NOMO-1 treated with DMSO at 0.1 percent for 48 hours (cell line): ENCODE results near the gene SLC9A7.

Source experiments
- DNase-seq: peaks from one replicate; lab custom pipeline; 2025; ENCODE audit not compliant: unreplicated experiment; lab: John Stamatoyannopoulos, UW

SLC9A7 gene

GRCh38 chrX:46575586-46575985, 183.3 kb downstream of the SLC9A7 start:
- no peak for DNase-seq

- peak; percentile 5 for DNase-seq
Measured at GRCh38 chrX:46574774-46575381, 184.0 kb downstream of the SLC9A7 start.

- DNase-seq: no peak
Measured at GRCh38 chrX:46573892-46574773, 184.8 kb downstream of the SLC9A7 start.

- peak; percentile 32 for DNase-seq
Measured at GRCh38 chrX:46573331-46573891, 185.5 kb downstream of the SLC9A7 start, which contains the start of gene CHST7. Gene CHST7 (plus strand): TSS chrX:46573765. CDS start chrX:46573932, 167 bp downstream.

- peak; percentile 54 for DNase-seq
Measured at GRCh38 chrX:46572340-46572936, 186.5 kb downstream of the SLC9A7 start.

DNA sequence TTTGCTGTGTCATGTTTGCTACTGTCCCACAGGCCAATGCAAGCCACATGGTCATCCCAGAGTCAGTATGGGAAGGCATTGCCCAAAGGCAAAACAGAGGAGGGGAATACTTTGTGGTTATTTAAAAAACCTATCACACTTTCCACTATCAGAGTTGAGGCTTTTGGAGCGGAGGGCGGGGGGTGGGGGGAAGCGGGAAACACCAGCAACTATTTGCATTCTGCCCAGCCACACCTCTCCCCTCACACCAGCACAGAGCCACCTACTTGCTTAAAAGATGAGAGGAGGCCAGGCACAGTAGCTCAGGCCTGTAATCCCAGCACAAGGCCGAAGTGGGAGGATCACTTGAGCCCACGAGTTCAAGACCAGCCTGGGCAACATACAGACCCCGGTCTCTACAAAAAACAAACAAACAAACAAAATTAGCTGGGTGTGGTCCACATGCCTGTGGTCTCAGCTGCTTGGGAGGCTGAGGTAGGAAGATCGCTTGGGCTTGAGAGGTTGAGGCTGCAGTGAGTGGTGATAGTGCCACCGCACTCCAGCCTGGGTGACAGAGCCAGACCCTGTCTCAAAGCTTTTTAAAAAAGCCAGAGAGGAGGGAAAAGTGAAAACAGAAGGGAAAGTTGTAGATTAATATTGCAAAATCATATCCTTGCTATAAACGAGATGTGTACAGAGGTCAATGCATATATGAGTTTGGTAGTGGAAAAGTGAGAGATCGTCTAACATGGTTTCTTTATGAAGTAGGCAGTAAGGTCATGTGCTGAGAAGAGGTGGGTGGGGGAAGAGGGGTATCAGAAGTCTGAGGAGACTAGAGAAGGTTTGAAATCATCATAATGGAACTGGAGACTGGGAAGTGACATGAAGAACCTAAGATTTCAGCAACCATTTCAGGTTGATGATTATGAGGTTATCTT, 187.2 kb downstream of the SLC9A7 start:
- no peak for DNase-seq

- DNase-seq: no peak
Measured at GRCh38 chrX:46569621-46570020, 189.3 kb downstream of the SLC9A7 start.

DNA sequence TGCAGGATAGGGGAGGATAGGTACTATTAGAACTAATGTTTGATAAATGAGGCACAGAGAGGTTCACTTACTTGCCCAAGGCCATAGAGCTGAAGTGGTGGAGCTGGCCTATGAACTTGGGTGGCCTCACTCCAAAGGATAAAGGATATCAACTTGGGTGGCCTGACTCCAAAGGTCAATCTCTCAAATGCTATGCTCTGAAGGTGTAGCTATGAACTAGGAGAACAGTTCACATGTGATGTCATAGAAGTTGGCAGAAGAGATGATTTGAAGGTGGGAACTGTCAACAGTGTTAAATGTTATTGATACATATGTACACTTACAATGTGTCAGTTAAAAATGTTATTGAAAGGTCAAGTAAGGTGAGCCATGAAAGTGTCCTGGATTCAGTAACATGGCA, 191.5 kb downstream of the SLC9A7 start:
- DNase-seq: no peak

GRCh38 chrX:46561824-46562657, 196.9 kb downstream of the SLC9A7 start:
- peak; percentile 86 for DNase-seq

- DNase-seq: no peak
Measured at GRCh38 chrX:46559062-46559461, 199.9 kb downstream of the SLC9A7 start.

GRCh38 chrX:46554942-46555341, 204.0 kb downstream of the SLC9A7 start:
- peak; percentile 55 for DNase-seq

GRCh38 chrX:46553935-46554334, 205.0 kb downstream of the SLC9A7 start:
- no peak for DNase-seq

DNA sequence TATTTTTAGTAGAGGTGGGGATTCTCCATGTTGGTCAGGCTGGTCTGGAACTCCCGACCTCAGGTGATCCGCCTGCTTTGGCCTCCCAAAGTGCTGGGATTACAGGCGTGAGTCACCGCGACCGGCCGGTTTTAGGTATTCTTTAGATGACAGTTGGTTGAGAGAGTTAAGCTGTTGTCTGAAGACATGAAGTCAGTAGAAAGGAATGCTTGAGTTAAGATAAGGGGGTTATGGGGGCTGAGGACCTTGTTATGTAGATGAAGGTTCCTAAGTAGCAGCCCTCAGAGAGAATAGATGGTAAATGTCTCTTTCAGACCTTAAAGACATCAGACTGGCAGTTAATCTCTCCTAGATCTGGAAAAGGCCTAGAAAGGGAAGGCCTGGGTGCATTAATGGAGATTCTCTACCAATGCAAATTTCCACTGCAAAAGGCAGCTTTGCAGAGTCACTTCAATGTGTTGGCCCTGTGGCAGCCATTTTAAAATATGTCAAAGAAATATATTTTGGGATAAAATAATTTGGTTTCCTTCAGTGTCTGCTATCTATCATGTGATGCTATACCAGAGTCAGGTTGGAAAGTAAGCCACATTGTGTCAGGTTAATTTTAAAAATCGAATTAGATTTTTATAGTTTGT, 207.3 kb downstream of the SLC9A7 start:
- DNase-seq: no peak

GRCh38 chrX:46549914-46550313, 209.0 kb downstream of the SLC9A7 start:
- no peak for DNase-seq
